ENCODE measurements around the gene UBR3.
A peak's percentile ranks its signal among the peaks of the same experiment; 100 is the strongest.
"Not testable (repeated sequence)": the region's sequence is repeated elsewhere in the genome, so short reads cannot be mapped to it uniquely, and the experiment has no call there.

UBR3 gene

DNA sequence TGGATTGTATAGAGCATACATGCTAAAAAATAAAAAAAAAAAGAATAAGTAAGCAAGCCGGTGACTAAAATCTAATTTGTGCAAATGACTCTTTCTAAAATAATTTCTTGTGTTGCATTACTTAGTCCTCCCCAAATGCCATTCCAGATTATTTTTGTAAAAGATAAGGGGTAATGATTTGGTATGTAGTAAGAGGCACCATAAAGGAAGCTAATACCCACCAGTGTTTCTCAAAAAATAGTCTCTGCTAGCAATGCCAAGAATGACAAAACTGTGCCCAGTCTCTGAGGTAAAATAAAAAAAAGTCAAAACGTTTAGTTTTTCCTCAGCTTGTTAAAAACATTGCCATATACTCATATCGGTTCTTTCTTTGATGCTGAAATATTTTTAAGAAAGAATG is 5.2 kb upstream of the UBR3 start:
- no peak for DNase-seq (ENCODE audit: low read depth)

DNA sequence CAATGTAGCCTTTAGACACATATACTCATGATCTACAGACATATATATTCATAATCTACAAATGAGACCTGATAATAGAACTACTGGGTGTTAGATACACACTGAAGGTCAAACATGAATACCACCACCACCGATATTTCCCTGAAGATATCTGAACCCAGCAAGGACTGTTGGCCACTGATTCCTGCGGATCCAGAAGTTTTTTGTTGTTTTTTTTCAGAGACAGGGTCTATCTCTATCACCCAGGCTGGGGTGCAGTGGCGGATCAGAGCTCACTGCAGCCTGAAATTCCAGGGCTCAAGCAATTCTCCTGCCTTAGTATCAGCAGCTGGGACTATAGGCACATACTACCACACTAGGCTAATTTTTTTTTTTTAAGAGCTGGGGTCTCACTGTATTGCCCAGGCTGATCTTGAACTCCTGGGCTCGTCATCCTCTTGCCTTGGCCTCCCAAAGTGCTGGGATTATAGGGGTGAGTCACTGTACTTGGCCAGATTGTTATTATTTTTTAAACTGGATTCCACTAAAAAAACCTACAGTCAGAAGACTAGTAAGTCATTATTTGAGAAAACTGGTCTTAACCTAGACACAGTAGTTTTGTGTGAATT is 4.4 kb upstream of the UBR3 start:
- peak; percentile 44 for DNase-seq (ENCODE audit: low read depth)

DNA sequence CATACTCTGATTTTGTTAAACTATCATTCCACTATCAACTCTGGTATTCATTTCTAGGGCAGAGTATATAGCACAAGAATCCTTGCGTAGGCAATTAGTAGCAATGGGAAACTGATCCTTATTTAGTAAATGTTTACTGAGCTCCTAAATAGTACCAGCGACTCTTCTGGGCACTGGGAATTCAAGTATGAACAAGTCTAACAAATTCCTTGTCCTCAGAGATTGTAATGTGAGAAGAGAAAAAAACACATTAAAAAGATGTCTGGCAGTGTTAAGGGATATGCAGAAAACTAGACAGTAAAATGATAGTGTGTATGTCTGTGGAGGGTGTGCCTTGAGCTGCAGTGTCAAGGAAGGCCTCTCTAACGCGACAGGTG is 3.3 kb upstream of the UBR3 start:
- DNase-seq (ENCODE audit: low read depth) = no peak

DNA sequence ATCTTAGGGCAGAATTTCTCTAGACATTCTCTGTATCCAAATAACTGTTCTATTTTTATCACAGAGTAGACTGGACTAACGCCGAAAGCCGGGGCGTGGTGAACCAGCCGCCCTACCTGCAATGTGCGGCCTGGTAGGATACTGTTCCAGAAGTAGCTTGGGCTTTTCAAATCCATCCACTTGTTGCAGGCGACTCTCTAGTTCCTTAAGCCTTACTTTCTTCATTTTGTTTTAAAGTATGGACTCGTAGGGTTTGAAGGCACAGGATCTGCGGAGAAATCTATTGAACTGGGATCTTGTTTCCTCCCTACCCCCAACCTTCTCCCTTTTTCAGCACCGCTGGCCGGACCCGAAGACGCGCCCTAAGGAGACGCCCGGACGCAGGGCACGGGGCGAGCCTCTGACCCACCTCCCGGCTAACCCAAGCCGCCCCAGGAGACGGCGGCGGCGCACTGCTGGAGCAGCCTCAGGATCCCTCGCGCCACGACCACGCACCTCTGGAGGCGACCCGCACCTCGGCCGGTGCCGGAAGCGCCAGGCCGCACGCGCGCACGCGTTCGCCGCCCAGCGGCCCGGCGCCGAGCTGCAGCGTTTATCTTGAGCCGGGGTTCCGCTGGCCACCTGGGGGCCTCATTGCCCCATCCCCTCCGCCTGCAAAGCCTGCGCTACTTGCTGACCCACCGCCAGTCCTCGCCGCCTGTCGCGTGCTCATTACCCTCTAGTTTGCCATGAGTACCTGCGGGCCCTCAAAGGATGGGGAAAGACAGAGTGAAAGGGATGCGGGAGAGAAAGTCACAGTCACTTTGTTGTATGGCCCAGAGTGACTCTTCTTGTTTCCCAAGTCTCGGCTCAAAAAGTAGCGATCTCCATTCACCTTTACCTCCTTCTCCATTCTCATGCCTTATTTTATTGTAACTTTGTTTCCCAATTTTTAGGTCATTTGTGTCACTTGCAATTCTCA is 2.6 kb upstream of the UBR3 start, which contains the start of gene METTL5:
Gene METTL5, minus strand, starts transcription at position 533 of the 961 bp plus-strand sequence. Its CDS starts 308 bp downstream, at position 225.
- peak; percentile 75 for DNase-seq (ENCODE audit: low read depth)

DNA sequence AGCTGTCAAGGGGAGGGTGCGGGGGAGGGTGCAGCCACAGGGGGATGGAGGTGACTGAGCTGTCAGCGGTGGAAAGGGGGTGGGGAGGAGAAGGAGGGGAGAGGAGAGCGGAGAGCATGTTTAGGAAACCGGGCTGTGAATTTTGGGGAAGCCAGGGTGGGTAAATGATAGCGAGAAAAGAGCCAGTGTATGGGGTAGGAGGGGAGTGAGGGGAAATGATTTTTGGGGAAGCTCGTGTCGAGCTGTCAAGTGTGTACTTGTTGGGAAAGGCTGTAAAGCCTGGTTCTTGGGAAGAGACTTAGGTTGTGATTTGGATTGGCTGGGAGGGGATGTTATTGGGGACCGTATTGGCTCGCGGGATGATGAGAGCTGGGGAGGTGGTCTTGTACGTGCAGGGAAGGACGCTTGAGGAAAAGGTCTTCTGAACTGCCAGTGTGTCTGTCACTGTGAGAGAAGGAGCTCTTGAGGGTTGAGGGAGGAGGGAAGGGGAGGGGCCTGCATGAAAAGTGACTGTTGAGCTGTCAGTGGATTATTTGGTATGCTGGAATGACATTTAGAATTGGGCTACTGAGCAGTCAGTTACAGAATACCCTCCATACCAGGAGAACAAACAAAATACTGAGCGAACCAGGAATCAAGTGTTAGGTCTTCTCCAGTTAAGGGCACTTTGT is 1.0 kb downstream of the UBR3 start:
- peak; percentile 69 for DNase-seq (ENCODE audit: low read depth)

DNA sequence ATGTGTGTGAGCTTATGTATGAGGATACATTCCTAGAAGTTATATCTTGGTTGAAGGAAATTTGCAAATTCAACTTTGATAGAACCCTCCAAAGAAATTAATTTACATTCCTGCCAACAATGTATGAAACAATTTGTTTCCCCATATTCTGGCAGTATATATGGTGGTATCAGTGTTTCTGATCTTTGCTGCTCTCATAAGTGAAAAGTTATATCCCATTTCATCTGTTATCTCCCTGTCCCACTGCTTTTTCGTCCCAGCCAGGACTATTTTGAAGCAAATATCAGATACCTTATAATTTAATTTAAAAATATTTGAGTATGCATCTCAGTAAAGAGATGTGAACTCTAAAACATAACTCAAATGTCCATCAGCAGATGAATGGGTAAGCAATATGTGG is 7.1 kb downstream of the UBR3 start:
- DNase-seq (ENCODE audit: low read depth) = no peak

DNA sequence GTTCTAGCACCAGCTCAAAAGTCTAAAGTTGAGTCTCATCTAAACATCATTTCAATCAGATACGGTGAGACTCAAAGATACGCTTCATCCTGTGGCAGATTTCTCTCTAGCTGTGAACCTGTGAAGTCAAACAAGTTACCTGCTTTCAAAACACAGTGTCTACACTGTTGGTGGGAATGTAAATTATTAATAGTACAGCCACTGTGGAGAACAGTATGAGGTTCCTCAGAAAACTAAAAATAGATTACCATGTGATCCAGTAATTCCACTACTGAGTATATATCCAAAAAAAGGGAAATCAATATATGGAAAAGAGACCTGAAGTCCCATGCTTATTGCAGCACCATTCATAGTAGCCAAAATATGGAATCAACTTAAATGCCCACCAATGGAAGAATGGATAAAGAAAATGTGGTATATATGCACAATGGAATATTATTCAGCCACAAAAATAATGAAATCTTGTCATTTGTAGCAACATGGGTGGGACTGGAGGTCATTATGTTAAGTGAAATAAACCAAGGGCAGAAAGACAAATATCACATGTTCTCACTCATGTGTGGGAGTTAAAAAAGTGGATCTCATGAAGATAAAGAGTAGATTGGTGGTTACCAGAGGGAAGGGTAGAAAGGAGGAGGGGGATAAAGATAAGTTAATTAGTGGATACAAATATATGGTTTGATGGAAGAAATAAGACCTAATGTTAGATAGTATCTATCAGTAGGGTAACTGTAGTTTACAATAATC is 11.7 kb downstream of the UBR3 start:
- DNase-seq (ENCODE audit: low read depth) = no peak

DNA sequence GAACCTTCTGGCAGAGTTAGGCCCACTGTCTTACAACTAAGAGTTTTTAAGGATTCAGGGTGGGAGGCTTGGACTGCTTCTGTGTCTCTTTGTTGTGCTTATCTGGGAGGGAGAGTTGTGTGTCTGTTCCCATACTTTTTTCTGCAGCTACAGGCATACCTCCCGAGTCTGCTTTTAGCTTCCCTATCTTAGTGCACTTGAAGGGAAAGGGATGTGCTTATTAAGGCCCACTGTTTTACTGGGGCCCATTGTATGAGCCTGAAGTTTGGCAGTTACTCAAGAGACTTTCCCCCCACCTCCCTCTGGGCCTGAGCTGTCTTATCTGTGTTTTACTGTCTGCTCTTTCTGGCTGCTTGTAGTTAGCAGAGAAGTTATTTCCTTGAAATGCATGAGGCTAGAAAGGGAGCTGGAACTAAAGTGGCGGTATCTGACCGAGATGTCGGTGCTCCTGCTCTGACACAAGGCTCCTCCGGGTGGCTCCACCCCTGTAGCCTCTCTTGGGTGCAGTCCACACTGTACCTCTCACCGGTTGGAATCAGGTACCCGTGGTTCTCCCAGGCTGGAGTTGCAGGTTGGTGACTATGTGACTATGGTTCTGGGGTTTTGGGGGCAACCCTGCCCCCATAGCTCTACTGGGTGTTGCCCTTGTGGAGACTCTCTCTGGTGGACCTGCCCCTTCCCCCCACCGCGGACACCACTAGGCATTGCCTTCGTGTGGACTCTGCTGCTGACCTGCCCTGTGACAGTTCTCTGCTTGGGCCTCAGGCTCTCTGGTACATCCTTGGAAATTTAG is 12.9 kb downstream of the UBR3 start:
- no peak for DNase-seq (ENCODE audit: low read depth)

DNA sequence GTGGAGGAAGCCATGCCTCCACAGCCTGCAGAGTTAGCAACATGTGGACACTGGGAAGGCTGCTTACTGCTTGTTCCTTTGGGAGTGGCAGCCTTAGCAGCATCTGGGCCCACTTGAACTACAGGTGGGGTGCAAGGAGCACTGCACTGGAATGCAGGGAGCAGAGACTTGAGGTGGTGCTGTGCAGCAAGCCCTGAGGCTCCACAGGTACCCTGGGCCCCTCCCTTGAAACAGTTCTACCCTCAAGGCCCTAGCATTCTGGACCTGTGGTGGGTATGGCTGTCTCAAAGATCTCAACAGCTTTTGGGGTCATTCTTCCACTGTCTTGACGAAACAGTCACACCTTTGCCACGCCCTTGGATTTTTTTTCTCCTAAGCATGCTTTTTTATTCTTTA is 13.5 kb downstream of the UBR3 start:
- no peak for DNase-seq (ENCODE audit: low read depth)

DNA sequence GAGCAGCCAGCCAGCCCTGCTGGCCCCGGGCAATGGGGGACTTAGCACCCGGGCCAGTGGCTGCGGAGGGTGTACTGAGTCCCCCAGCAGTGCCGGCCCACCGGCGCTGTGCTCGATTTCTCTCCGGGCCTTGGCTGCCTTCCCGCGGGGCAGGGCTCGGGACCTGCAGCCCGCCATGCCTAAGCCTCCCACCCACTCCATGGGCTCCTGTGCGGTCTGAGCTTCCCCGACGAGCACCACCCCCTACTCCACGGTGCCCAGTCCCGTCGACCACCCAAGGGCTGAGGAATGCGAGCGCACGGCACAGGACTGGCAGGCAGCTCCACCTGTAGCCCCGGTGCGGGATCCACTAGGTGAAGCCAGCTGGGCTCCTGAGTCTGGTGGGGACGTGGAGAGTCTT is 14.4 kb downstream of the UBR3 start:
- DNase-seq (ENCODE audit: low read depth) = not testable (repeated sequence)

DNA sequence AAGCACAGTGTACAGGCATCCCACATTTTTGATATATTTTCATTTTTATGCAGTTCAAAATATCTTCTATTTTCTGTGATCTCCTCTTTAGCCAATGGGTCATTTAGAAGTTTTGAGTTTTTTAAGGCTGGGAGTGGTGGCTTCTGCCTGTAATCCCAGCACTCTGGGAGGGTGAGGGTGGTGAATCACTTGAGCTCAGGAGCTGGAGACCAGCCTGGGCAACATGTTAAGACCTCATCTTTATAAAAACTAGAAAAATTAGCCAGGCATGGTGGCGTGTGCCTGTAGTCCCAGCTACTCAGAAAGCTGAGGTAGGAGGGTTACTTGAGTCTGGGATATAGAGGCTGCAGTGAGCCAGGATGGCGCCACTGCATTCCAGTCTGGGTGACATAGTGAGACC is 17.8 kb downstream of the UBR3 start:
- DNase-seq (ENCODE audit: low read depth) = peak; percentile 31

DNA sequence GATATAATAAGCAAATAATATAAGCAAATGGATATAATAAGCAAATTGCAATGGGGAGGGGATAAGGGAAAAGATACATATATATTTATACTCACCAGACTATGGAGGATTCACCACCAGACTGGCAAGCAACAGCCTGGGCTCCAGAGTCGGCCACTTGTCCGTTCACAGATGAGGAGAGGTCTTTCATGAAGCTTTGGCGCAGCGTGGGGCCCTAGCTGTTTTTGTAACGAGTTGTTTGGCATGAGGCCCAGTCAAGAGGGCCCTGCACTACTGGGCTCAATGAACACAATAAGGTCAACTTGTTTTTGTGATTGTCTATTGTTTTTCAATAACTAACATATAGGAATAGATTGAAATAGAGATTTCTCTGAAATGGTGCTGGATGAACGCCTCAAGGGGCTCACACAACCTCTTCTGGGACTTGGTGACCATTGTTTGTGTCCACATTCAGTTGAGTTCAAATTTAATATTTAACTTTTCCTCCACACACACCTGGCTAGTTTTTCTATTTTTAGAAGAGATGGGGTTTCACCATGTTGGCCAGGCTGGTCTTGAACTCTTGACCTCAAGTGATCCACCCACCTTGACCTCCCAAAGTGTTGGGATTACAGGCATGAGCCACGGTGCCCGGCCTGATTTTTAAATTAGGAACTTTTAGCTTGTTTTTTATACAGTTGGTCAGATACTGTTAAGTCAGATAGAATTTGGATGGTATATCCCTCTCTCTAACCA is 21.9 kb downstream of the UBR3 start:
- not testable (repeated sequence) for DNase-seq (ENCODE audit: low read depth)

DNA sequence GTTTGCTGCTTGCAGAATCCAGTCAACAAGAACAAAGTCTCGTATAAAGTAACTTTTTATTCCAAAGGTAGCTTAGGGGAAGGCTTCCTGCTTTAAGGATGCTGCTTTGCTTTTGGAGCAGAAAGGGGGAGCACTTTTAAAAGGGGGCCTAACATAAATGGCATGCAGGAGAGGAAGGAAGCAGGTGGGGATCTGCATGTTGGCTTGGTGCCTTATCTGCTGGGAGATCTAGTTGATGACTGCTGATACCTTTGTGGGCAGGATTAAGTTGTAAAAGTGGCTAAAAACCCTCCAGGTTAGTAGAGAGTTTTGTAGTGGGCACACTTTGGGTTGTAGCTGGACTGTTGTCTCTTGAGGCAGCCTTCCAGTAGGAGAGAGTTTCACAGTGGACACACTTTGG is 22.5 kb downstream of the UBR3 start:
- no peak for DNase-seq (ENCODE audit: low read depth)

DNA sequence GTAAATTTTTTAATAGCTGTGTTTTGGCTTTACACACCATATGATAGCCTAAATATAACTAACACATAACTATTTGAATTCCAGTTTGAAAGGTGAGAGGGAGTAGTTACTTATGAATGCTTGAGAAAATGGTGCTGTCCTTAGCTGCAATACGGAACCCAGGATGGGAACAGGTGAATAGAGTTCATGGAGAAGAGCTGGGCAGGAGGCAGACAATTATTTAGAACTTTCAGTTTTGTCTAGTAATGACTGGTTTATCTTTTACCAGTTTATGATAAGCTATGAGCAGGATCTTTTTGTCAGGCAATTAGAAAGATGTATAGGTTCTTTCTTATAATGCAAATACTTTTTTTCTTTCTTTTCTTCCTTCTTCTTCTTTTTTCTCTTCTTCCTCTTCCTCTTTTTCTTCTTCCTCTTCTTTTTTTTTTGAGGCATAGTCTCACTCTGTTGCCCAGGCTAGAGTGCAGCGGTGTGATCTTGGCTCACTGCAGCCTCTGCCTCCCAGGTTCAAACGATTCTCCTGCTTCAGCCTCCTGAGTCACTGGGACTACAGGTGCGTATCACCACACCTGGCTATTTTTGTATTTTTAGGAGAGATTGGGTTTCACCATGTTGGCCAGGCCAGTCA is 25.9 kb downstream of the UBR3 start:
- no peak for DNase-seq (ENCODE audit: low read depth)

DNA sequence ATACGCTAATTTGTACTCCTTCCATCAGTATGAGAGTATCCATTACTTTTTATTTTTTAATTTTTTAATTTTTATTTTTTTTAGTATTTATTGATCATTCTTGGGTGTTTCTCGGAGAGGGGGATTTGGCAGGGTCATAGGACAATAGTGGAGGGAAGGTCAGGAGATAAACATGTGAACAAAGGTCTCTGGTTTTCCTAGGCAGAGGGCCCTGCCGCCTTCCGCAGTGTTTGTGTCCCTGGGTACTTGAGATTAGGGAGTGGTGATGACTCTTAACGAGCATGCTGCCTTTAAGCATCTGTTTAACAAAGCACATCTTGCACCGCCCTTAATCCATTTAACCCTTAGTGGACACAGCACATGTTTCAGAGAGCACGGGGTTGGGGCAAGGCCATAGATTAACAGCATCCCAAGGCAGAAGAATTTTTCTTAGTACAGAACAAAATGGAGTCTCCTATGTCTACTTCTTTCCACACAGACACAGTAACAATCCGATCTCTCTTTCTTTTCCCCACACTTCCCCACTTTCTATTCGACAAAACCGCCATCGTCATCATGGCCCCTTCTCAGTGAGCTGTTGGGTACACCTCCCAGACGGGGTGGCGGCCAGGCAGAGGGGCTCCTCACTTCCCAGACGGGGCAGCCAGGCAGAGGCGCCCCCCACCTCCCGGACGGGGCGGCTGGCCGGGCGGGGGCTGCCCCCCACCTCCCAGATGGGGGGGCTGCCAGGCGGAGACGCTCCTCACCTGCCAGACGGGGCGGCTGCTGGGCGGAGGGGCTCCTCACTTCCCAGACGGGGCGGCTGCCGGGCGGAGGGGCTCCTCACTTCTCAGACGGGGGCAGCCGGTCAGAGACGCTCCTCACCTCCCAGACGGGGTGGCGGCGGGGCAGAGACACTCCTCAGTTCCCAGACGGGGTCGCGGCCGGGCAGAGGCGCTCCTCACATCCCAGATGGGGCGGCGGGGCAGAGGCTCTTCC is 28.3 kb downstream of the UBR3 start:
- DNase-seq (ENCODE audit: low read depth) = not testable (repeated sequence)

DNA sequence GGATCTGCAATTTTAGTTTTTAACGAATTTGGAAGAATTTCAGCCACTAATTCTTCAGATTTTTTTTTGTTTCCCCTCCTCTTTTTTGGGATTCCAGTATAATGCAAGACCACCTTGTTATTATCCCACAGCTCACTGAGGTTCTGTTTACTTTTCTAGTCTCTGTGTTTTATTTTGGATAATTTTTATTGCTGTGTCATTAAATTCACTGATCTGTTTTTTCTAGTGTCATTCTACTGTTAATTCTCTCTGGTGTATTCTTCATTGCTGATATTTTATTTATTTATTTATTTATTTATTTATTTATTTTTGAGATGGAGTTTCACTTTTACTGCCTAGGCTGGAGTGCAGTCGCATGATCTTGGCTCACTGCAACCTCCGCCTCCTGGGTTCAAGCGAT is 32.2 kb downstream of the UBR3 start:
- DNase-seq (ENCODE audit: low read depth) = no peak

DNA sequence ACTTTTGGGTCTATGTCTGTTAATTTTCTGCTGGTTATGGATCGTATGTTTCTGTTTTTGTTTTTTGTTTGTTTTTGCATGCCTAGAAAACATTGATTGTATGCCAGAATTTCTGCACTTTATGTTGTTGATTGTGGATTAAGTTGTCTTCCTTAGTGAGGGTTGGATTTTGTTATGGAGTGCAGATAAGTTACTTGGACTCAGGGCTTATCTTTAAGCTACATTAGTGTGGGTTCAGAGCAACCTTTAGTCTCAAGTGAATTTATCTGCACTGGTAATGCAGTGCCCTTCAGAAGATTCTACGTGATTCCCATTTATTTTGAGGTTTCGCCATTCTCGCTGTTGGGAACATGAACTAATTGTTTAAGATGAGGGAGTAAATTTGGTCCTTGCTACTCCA is 32.9 kb downstream of the UBR3 start:
- no peak for DNase-seq (ENCODE audit: low read depth)

DNA sequence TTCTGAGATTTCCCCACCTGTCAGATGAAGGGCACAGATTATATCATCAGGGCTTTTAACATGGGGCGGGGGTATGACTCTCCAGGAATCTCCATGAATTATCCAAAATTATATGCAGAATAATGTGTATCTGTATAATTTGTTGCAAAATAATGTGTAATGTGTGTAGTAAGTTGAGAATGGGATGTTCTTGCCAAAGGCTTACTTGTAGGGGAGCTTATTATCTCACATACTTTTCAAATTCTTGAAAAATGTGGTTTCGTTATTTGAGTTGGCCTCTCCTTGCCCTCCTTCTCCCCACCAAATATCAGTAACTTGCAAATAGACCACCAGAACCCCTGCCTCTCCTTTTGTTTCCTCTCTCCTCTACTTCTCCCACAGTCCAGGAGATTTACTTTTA is 35.6 kb downstream of the UBR3 start:
- peak; percentile 46 for DNase-seq (ENCODE audit: low read depth)

DNA sequence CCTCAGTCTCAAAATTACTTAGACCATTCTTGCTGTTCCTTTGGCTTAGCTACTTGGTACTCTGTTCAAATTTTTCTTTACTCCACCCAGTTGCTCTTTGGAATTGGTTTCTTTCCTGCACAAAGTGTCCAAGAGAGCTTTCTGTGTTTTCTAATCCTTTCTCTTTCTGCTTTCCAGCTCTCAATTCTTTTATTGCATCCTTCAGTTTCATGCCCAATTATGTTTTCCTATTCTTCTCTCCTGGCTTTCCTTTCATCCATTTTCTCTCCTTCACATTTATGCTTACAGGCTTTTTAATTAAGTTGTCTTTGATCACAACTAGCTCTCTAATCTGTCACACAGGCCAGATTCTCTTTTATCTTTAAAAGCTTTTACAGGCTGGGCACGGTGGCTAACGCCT is 38.2 kb downstream of the UBR3 start:
- DNase-seq (ENCODE audit: low read depth) = no peak
